ENCODE measurements around the gene FOXJ3.

Gene FOXJ3

GRCh38 chr1:42302034-42302433 is 33.0 kb downstream of the FOXJ3 start:
- DNase-seq = no peak

DNA sequence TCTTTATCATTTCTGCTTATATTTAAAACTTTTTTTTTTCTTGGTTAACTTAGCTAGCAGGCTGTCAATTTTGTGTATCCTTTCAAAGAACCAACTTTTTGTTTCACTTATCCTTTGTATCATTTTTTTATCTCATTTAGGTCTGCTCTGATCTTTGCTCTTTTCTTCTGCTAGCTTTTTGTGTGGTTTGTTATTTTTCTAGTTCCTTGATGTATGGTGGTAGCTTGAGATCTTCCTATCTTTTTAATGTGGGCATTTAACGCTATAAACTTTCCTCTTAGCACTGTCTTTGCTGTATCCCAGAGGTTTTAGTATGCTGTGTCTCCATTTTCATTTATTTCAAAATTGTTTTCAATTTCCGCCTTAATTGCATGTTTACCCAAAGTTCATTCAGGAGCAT is 36.5 kb downstream of the FOXJ3 start:
- no peak for DNase-seq

DNA sequence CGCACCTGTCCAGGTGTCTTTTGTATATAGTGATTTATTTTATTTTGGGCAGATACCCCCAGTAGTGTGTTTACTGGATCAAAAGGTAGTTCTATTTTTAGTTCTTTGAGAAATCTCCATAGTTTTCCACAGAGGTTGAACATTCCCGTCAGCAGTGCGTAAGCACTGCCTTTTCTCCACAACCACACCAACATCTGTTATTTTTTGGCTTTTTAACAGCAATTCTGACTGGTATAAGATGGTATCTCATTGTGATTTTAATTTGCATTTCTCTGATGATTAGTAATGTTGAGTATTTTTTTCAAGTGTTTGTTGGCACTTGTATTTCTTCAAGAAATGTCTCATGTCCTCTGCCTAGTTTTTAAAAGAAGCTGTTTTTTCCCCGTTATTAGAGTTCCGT is 39.2 kb downstream of the FOXJ3 start:
- no peak for DNase-seq

DNA sequence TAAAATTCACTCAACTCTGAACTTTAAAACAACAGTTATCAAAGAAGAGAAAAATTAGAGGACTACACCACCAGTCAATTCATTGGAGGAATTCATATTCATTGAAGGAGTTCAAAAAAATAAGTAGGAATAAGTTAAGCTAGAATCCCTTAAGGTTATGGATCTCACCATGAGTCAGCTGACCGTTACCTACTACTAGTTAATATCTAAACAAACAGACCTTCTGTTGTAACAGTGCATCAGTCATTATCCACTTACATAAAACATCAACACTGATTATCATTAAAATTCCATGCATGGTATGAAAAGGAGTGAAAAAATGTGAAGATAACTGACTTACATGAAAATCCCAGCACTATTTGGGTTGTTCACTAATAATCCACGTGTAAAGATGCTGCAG is 44.9 kb downstream of the FOXJ3 start:
- DNase-seq = no peak

DNA sequence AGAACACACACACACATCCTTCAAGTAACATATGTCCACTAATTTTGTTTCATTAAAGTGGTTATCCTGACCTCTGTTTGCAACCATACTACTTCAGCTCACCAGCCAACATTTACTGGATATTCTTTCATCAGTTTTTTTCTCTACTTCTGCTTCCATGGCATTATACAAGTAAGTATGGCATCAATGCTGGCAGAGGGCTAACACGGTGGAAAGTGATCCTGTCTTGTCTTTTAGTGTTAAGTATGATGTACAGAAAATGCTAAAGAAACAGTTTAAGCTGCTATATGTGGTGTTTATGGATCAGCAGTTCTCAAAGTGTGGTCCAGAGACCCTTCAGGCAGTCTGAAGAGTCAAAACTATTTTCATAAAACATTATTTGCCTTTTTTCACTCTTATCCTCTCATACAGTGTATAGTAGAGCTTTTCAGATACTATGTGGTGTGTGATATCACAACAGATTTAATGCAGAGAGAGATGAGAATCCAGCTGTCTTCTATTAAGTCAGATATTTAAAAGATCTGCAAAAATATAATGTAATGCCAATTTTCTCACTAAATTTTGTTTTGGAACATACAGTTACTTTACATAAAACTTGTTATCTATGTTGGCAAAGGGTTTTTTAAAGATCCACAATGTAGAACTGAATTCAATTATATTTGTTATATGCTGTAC is 46.6 kb downstream of the FOXJ3 start:
- DNase-seq = no peak

GRCh38 chr1:42282867-42283583 is 52.0 kb downstream of the FOXJ3 start:
- no peak for DNase-seq

DNA sequence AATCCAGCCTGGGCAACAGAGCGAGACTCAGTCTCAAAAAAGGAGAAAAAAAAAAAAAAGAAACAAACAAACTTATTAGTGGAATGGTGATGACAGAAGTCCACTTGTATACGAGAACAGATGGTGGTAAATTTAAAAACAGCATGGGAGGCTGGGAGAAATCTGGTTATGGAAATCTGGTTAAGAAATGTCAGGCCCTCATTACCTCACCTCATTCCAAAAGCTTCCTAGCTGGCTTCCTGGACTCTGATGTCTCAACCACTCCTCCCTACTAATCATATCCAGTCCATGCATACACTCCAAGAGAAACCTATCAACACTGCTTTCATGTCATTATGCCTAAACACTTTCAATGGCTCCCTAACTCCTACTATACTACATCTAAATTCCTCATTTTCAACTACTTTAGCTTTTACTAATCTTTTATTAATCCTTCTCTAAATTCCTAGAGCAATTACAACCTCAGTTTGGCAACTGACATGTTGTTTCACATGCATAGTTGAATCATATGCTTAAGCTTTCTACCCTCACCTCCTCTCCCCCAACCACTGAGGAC is 52.9 kb downstream of the FOXJ3 start:
- no peak for DNase-seq

DNA sequence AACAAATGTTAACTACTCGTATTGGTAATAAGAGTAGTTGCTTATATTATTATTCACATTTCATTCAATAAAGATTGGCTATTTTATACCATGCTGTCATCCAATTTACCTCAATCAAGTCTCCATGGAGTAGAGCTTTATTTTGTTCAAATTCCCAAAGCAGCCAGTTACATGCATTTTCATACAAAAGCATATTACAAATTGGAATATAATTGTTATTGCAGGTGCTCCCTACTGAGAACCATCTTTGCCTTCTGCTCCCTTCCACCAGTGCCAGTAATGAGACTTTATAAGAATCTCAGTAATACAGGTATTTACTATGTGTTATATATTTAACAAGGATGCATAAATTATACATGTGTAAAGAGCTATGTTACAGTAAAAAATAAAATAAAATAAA is 54.2 kb downstream of the FOXJ3 start:
- no peak for DNase-seq

DNA sequence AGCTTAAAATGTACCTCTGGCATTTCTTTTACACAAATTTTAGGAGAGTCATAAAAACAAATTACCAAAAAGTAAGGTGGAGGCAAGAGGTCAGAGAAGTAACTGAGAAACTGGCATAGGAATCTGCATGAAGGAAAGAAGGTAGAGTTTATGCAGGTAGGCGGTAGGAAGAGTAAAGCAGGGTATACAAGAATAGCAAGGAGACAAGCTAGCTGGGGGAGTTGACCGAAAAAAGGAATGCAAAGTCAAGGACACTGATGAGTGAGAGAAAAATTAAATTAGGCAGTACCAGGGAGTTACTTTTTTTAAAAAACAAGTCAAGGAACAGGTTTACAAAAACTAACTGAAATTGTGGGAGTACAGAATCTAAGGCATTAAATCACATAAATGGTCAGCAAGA is 56.0 kb downstream of the FOXJ3 start:
- no peak for DNase-seq

- DNase-seq = no peak
Measured at GRCh38 chr1:42272920-42273319, 62.1 kb downstream of the FOXJ3 start.

GRCh38 chr1:42267904-42268303 is 67.1 kb downstream of the FOXJ3 start:
- no peak for DNase-seq

DNA sequence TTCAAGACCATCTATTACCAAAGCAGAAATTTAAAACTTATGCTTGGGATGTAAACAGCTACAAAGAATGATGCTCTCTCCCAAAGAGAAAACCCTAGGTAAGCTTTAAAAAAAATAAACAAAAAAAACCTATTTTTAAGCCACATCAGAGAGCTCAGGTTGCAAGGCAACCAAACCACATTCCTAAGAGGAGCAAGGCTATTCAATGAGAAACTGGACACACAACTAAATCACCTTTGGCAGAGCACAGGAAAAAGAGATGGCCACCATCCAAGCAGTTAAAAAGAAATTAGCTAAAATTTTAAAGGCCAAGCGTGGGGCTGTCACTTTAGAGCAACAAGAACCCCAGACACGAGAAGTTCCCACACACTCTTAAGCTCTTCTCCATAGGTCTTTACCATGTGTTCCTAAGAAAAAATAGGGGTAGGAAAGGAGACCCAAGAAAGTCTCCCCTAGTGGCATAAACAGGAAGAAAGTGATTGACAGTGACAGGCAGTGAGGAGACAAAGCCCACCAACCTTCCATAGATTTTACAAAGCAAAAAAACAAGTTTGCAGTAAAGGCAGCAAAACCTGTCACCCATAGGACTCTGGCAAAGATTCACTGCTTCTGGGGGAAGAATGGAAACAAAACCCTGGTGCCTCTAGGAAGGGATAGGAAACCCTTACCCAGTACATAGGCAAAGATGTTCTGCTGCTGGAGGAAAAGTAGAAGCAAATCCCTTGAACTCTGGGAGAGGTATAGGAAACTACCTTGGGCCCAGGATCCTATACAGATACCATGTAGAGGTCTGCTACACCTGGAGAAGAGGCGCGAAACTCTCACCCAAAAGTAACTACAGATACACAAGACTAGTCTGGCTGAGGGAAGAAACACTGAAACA is 68.5 kb downstream of the FOXJ3 start:
- DNase-seq = no peak

DNA sequence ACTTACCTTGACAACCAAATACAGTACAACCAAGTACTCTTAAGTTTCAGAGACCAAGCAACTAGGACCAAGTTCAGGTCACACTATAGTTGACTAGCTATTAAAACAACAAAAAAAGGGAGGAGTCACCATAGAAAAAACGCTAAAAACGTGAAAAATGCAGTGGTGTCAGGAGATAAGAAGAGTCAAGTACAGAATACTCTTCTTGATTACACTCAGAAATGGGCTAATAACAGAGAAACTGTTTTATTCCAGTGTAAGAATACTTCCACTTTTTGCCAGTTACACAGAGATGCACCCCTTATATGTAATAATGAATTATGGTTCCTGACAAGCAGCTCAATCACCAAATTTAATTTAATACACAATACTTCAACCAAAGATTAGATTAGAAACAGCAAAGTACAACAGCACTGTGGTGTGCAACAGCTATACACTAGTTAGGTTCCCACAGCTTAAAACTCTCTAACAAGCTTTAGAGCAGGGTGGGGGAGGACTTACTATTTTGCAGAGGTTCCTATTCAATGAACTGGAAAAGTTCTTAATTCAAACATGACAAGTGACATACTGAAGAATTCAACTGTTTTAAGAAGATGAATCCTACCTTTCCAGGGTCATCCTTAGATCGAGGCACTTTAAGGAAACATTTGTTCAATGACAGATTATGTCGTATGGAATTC is 70.4 kb downstream of the FOXJ3 start:
- no peak for DNase-seq

- no peak for DNase-seq
Measured at GRCh38 chr1:42263019-42263418, 72.0 kb downstream of the FOXJ3 start.

GRCh38 chr1:42260376-42261070 is 74.5 kb downstream of the FOXJ3 start:
- DNase-seq = no peak

GRCh38 chr1:42259739-42260064 is 75.3 kb downstream of the FOXJ3 start:
- no peak for DNase-seq

- no peak for DNase-seq
Measured at GRCh38 chr1:42259059-42259738, 75.8 kb downstream of the FOXJ3 start.

DNA sequence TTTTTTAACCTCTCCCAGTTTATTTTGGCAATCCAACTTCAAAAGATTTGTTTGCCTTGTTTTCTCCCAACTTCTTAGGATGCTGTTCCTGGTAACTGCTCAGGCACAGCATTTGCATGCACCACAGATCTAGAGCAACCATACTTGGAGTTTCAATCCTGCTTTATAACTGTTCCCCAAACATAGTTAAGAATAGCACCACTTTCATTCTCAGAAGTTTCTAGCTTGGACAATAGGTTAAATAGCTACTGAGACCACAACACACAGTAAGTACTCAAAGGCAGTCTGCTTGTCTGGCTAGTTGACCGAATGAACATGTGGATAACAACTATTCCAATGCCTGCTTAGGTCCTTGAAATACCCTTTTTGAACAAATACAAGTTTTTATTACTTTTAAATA is 76.8 kb downstream of the FOXJ3 start:
- DNase-seq = no peak

DNA sequence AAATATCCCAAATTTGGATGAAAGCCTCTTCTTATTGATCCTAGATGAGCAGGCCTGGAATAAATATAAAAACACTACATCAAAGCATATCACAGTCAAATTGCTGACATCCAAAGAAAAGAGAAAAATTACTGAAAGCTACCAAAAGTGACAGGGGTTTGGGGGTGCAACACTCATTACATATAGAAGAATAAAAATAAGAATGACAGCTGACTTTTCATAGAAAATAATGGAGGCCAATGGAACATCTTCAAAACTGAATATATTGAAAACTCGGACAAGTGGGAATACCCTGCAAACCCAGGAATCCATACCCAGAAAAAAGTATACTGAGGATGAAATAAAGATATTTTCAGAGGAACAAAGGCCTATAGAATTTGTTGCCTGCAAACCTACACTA is 84.0 kb downstream of the FOXJ3 start:
- no peak for DNase-seq

DNA sequence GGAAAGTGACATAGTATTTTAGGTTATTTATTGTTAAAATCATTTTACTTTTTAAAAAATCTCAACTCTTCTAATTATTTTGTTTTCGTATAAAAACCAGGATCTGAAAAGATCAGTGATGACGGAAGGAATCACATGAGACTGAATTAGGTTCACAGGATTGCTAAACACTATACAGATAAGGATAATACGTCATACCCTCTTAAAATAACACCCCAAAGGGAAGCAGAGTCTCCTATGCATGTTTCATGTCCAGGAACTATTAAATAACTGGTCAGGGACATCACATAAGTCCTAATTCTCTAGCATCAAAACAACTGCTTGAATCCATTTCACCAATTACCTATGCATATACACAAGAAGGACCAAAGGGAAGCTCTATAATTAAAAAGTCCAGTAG is 84.9 kb downstream of the FOXJ3 start:
- no peak for DNase-seq

DNA sequence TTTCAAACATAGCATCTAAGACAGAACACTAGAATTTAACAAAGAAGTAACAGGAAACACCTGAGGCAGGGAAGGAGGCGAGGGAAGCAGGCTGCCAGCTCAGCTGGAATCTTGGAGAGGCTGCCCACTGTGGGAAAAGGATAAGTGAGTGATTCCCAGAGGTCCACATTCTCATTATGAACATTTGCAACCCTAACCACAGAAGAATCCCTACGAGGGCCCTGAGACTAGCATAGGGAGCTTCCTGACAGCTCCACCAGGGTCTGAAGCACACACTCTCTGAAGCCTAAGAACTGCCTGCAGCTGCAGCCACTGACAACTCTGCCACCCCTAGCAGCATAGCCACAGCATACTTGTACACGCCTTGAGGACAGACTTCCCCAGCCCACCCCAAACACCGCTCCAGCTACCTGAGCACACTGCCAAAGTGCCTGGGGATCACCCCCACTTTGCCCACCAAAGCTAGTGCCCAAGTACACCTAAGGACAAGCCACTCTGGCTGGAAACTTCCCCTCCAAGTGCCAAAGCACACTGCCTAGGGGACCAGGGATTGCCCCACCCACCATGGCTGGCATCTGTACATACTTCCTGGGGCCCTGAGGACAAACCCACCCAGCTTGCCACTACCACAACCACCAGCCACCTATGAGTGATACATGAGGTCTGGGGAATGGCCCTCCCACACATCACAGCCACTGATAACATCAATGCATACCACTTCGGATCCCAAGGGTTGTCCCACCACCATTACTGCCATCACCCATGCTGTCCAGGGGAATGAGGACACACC is 93.9 kb downstream of the FOXJ3 start:
- no peak for DNase-seq
